Ishikawa (cell line): Measurements from ENCODE around the gene XRCC1.

Source experiments
- CEBPB ChIP-seq: IDR thresholded peaks from 2 replicates; pipeline ENCODE4 v1.6.1; 2012
- CREB1 ChIP-seq: IDR thresholded peaks from 2 replicates; pipeline ENCODE4 v1.6.1; 2012; ENCODE audit warnings: low read depth
- EGR1 ChIP-seq: IDR thresholded peaks from 2 replicates; pipeline ENCODE4 v1.6.1; 2012
- EP300 ChIP-seq: IDR thresholded peaks from 2 replicates; pipeline ENCODE4 v1.6.1; 2012; ENCODE audit warnings: borderline replicate concordance
- NFIC ChIP-seq: IDR thresholded peaks from 2 replicates; pipeline ENCODE4 v1.6.1; 2012
- RAD21 ChIP-seq: IDR thresholded peaks from 2 replicates; pipeline ENCODE4 v1.6.1; 2012; ENCODE audit warnings: low read depth
- REST ChIP-seq: IDR thresholded peaks from 2 replicates; pipeline ENCODE4 v1.6.1; 2012; ENCODE audit warnings: low read depth, mild to moderate bottlenecking
- TAF1 ChIP-seq: IDR thresholded peaks from 2 replicates; pipeline ENCODE4 v1.6.1; 2012; ENCODE audit warnings: low read depth, mild to moderate bottlenecking
- TCF12 ChIP-seq: IDR thresholded peaks from 2 replicates; pipeline ENCODE4 v1.6.1; 2012; ENCODE audit warnings: low read depth
- TEAD4 ChIP-seq: IDR thresholded peaks from 2 replicates; pipeline ENCODE4 v1.6.1; 2012
- USF1 ChIP-seq: IDR thresholded peaks from 2 replicates; pipeline ENCODE4 v1.6.1; 2012
- YY1 ChIP-seq: IDR thresholded peaks from 2 replicates; pipeline ENCODE4 v1.6.1; 2012; ENCODE audit warnings: low read depth
- ZBTB7A ChIP-seq: IDR thresholded peaks from 2 replicates; pipeline ENCODE4 v1.6.1; 2012; ENCODE audit warnings: low read depth
- TF ChIP-seq, protein P1 (sequence below): IDR thresholded peaks from 2 replicates; pipeline ENCODE4 v1.6.1; 2012

DNA sequence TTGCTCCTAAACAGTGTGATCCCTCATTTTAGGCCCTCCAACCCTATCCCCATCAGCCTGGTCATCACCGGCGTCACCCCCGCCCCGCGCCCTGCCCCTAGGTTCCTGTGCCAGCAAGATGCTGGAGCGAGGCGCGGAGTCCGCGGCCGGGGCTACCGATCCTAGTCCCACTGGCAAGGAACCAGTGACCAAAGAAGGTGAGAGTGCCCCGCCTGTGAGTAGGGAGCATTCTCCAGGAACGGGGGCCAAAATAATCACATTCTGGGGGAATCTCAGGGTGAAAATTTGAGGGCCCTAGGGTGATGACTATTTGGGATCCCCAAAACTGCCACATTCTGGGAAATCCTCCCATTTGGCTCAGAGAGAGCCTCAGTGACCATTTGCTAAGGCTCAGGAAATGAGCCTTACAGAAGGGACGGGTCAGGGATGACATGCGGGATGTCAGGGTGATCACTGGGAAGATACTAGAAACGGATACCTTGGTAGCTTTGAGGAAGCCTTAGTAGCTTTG is 41.0 kb downstream of the XRCC1 start:
- no peak for TF ChIP-seq REST
- TF ChIP-seq, protein P1, sequence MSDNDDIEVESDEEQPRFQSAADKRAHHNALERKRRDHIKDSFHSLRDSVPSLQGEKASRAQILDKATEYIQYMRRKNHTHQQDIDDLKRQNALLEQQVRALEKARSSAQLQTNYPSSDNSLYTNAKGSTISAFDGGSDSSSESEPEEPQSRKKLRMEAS = no peak
- TF ChIP-seq YY1 = no peak
- no peak for TF ChIP-seq TAF1
- TF ChIP-seq TEAD4 = no peak
- TF ChIP-seq EP300 = no peak
- TF ChIP-seq CEBPB = no peak
- no peak for TF ChIP-seq EGR1
- no peak for TF ChIP-seq TCF12
- no peak for TF ChIP-seq NFIC
- no peak for TF ChIP-seq RAD21
- no peak for TF ChIP-seq USF1
- no peak for TF ChIP-seq CREB1
- no peak for TF ChIP-seq ZBTB7A
